ENCODE measurements around the gene PRUNE2.
A peak's percentile ranks its signal among the peaks of the same experiment; 100 is the strongest.

Gene PRUNE2

DNA sequence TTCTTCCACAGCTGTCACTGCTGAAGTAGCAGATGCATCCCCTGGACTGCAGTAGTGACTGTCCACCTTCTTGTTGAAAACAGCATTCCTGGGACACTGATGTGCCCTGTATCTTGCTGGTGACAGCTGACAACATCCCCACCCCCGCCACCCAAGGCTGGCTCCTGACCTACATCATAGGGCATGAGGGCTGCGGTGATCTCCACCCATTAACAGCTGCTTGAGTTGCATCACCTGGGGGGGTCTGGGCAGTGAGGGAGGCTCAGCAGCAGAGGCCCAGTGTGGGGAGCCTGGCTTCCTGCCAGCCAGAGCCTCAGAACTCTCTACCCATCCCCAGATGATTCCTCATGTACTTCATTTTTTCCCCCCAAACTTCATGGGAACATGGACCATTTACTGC is 4.1 kb downstream of the PRUNE2 start:
- DNase-seq (ENCODE audit: low spot score): no peak

DNA sequence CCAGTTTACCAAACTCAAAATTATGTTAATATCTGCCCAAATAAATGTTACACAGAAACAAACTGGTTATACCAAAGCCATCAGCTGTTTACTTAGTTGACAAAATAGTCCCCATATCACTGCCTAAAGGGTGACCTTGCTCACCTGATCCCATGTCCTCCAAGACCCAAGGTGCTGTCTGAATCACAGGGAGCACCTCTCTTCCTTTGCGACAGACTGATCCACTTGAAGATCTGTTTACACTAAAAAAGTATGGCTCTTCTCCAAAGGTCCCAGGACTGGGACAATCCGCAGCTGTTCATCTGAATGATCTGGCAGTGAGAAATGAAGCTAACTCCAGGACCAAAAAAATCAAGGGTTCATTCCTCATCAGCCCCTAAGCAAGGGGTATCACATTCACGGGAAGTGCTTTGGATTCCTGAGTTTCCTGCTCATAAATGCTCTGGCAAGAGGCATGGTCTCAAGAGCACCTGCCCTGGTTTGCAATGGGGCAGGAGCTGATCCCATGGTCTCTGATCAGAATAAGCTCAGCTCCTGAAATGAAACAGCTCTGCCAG is 5.0 kb downstream of the PRUNE2 start:
- DNase-seq (ENCODE audit: low spot score): no peak

DNA sequence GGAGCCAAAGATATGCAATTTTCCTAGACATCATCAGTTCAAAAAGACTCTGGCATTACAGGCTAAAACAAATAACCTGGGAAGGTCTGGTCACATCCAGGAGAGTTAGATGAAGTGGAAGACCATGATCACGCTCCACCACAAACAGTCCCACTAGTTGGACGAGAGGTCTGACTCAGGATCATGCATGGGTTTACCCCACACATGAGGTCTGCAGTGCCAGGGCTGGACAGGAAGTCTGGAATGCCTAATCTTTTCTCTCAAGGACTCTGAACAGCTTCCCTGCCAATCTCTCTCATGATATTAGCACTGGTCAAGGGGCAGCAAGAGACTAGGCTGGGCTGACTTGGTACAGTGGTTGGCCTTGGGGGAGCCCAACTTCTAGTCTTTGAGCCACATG is 7.1 kb downstream of the PRUNE2 start:
- no peak for DNase-seq (ENCODE audit: low spot score)

DNA sequence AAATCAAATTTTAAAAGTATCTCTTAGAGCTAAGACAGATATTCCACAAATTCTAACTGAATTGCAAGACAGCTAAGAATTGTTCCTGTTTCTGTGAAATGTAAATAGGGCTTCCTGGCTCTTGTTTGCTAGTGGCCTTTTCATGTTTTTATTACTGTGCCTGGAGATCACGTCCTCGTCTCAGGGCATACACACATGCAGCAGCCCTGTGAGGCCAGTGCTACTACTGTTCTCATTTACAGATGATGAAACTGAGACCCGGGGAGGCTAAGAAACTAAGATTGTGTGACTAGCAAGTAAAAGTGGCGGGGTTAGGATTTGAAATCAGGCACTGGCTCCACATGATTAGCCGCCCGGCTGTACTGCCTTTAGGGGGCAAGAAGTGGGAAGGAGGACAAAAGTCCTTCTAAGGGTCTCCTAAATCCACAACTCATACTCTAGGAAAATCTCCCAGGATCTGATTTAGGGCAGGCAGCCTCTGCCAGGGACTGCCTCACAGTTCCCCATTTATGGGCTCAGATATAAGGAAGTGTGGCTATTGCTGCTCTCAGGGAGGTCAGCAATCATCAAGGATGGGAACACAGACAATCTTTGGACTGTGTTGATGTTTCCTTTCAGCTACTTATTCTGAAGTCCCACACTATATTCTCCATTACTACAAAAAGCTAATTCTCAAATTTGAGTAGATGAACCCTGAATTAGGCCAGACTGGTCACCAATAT is 7.9 kb downstream of the PRUNE2 start:
- no peak for DNase-seq (ENCODE audit: low spot score)

DNA sequence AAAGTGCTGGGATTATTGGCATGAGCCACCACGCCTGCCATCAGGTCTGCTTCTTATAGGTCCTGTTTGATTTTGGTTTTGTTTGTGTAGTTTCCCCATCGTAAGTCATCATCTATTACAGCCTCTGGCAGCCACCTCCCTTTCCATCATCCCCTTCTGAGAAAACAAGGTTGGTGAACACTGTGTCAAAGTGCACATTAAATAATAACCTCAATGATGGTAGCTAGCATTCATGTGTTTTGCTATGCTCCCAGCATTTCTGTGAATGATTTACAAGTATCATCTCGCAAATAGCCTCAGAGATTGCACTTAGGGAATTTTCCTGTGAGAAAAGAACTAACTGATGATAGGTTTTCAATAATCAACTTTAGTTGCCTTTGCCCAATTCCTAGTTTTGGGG is 9.9 kb downstream of the PRUNE2 start:
- no peak for DNase-seq (ENCODE audit: low spot score)

DNA sequence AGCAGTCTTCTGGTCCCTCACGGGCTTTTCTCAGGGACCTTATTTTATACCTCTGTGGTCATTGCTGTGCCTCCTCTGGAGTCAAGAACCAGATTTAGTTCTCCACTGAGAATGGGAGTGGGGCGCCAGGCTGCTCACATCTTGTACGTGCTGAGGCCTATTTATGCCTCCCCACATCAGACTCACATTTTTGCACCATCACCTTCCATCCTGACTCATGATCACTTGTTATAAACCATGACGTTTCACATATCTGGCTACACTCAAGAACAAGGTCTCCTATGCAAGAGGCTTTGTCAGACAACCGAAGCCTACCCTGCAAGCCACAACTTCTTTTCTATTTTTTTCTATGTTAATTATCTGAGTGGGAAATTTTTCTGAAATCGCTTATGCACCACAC is 10.7 kb downstream of the PRUNE2 start:
- DNase-seq (ENCODE audit: low spot score): no peak

DNA sequence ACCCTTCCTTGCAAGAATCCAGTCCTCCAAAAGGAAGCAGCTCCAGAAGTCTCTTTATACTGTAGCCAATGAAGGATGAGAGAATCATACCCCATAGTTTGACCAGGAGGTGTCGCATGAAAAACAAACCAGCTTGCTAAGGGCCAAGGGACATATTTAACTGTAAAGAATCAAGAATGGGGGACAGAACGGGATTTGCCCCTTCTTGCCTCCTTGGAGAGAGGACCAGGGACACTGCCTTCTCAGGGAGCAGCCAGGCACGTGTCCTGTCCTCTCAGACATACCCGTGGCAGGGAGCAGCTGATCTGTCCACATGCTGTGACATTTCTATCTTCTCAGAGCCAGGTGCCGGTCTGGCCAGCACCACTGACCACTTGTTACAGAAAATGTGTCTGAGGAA is 11.7 kb downstream of the PRUNE2 start:
- no peak for DNase-seq (ENCODE audit: low spot score)

DNA sequence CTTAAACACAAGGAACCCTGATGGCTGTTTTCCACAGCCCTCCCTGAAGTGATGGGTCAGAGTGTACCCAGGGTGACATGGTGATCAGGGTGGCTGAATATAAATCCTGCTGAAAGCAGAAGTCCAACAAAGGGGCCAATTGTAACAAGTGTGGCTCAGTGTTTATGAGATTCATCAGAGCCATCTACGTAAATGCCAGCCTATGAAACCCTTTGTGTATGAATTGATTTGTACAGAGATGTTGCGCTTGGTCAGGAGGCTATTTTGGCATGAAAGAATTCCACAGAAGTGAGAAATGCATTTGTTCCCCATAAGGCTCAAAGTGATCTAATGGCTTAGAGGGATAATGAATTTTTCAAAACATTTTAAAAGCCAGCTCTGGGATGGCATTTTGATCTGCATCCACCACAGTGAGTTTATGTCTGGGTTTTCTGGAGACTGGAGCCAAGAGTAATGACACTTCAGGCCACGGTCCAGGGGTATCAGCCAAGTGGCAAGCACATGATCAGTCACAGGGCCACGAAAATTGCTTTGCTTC is 12.4 kb downstream of the PRUNE2 start:
- no peak for DNase-seq (ENCODE audit: low spot score)

DNA sequence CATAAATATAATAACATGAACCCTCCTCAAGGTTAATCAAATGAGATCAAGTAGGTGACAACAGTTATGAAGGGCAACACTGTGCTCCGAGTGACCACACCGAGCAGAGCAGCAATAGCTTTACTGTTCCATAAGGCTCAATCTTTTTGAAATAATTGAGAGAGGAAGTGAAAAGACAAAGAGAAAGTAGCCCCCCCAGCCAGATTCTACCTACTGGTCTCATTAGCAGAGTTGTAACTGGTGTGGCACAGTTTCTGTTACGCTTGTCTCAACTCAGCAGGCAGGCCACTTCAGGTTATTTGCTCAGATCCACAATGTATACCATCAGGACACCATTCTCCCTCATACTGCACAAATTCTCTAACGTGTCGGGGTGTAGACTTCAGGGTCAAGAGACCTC is 14.0 kb downstream of the PRUNE2 start:
- DNase-seq (ENCODE audit: low spot score): no peak

DNA sequence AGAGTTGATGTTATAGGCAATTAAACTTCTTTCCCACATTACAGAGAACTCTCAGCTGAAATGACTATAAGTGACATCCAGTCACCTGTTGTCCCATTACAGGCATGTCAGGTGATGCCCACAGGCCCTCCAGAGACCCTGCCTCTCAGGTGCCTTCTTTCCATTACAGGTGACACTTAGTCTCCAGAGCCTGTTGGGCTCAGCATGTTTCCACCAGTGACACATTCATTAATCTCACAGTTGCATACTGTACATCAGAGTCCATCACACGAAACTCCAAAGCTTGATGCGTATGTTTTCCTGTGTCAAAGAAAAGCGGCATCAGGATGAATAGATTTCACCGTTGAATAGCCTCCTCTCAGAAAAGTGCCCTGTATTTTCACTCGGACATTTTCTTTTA is 14.6 kb downstream of the PRUNE2 start:
- DNase-seq (ENCODE audit: low spot score): no peak

DNA sequence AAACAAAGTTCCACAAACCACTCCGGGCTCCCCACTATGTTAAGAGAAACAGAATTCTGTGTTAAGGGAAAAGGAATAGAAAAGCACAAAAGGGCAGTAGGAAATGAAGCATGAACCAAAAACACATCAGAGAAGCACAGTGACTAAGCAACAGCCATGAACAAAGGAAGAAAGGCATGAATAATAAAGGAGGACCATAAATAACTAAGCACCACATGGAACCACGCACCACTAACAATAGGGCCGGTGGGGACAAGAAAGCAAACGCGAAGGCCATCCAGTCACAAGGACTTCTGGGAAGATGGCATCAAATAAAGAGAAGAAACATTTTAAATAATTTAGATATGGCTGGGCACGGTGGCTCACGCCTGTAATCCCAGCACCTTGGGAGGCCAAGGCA is 18.0 kb downstream of the PRUNE2 start:
- DNase-seq (ENCODE audit: low spot score): no peak

DNA sequence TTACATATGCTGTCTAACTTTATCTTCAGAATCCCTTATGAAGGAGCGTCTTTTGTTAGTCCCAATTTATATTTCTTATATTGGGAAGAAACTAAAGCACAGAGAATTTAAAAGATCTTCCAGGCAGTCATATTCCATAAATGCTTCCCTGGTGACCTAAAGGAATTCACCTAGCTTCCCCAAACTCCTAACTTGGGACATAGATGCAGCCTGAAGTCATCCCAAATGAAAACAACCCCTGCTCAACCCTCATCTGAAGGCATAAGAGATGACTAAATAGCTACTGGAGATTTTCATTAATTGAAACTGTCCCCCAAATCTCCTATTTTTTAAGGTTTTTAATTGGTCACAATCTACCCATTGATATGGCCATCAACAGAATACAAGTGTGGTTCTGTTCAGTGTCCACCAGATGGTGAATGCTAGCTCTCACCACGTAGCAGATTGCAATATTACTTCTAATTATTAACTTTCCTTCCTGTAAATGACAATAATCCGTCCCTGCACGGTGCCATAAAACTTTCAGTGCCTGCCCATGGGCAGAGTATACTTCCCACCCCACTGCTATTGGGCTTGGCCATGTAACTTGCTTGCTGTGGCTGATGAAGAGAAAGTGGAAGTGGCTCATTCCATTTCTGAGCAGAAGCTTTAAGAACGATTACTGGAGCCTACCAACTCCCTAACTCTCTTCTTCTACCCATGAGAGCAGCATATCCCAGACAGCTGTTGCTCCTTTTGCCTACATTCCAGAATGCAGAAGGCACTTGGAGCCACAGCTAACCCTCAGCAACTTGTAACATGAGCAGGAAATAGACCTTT is 18.7 kb downstream of the PRUNE2 start:
- peak; percentile 54 for DNase-seq (ENCODE audit: low spot score)

DNA sequence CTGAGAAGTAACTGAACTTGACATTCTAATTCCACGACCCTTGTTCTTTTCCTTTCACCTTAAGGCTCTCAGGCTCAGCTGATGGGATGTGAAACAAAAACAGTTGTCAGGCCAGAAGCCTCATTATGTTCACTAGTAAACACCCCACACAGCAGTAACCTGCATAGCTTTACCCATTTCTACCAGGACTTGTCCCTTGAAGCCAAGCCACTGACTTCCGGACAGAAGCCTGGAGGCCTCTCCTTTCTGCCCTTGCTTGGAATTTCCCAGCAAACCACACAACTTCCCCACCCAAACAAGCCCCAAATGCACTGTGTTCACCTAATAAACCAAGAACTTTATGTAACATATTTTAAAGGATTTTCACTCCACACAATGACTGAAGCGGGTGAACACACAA is 19.6 kb downstream of the PRUNE2 start:
- DNase-seq (ENCODE audit: low spot score): no peak

DNA sequence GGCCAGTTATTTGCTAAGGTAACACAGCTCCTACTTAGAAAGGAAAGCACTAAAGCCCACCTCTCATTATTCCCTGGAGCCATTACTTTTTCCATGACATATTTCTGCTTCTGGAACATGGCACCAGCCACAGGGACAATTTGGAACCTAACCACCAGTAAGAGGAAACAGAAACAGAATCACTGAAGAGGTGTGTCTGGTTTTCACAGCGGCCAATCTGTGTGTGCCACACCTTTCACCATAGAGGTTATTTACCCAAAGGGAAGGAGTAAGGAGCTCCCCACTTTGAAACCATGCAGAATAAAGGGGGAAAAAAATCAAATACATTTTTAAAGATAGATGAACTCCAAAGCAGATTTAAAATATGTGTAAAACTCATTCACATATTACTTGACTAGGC is 21.1 kb downstream of the PRUNE2 start:
- no peak for DNase-seq (ENCODE audit: low spot score)

DNA sequence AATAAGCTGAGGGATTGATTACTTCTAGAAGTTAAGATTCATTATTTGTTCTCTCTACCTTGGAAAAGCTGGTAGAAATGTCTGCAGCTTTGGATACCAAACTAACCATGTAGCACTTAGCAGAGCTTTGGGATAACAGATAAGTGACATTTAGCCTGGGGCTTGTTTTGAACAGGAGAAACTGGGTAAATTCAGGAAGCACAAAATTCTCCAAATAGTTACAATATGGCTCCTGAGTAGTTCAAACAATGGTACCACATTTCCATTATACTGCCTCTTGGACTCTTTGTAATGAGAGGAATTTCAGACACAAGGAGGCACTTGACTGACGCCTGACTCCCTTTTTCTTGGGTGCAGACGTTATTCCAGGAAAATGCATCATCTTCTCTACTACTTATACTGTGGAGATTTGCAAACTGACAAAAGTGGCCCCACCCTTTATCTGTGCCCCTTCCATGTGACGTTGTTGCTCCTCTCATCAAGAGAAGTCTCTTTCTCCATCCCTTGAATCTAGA is 22.5 kb downstream of the PRUNE2 start:
- DNase-seq (ENCODE audit: low spot score): no peak

DNA sequence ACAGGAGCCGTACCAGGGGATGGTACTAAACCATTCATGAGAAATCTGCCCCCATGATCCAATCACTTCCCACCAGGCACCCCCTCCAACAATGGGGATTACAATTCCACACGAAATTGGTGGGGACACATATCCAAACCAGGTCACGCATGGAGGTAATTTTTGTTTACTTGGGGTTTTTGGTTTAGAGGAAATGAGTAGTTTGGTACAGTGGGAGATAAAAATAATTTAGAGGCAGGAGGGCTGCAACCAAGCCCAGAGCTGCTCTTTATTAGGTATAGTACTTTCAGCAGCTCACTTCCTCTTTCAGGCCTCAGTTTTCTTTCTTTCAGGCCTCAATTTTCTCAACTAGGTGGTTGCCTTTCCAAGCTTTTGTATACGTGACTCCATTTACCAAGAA is 23.2 kb downstream of the PRUNE2 start:
- DNase-seq (ENCODE audit: low spot score): no peak

DNA sequence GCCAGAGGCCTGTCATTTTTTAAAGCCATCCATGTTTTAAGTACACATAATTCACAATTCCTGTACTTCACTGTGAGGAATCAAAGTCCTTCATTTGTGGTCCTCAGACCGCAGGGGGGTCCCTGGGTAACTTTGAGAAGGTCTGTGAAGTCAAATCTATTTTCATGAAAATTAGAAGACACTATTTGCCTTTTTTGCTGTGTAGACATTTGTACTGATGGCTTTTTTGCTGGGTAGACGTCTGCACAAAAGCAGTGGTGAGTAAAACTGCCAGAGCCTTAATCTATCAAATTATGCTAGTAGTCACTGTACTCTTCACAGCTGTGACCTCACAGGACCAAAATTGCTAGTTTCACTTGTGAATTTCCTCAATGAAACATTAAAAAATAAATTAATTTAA is 25.7 kb downstream of the PRUNE2 start:
- DNase-seq (ENCODE audit: low spot score): no peak

DNA sequence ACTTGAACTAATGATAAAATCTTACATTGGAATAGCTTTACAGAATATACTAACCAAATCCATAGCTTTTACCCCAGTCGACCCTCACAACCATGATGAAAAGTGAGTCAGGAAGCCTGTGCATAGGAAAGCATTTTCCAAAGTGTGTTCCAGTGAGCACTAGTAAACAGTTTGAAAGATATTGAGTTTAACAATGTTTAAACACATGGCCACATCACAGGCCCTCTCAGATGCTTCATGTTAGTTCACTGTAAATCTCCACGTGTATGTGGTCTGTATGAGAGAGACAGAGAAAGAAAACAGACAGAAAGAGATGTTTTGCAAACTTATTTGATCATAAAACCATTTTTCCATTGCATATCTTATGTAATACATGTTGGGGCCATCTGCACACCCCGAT is 27.0 kb downstream of the PRUNE2 start:
- DNase-seq (ENCODE audit: low spot score): no peak

DNA sequence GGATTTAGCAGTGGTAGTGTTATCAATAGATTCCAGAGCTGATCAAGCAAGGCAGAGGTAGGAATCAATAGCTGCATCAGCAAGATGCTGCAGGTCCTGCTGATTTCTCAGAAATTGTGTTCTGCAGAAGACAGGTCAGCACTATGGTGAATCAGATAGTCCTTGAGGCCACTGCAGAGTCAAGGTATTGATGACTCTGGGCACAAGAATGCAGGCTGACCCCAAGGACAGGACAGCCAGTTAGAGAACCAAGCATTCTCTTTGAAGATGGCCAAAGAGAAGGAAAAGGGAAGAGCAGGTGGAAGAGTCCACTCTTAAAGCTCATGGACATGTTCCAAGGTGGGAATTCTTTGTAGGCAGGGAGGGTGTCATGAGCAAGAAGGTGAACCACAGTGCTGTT is 28.0 kb downstream of the PRUNE2 start:
- no peak for DNase-seq (ENCODE audit: low spot score)

DNA sequence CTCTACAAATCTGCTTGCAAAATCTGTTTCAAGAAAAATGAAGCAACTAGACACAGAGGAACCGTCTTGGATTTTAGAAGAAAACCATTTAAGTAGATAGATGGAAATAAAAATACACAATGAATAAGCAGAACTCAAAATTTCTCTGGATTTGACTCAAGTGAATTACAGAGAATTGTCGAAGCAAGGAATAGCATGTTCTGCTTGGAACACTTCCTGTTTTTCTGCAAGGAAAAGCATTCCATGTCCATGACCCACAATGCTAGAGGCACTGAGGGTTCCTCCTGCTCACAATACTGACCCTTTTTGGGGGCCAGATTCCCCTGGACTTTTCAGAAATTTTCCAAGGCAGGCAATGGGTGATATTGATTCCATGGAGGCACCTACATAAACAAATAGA is 29.8 kb downstream of the PRUNE2 start:
- peak; percentile 47 for DNase-seq (ENCODE audit: low spot score)

DNA sequence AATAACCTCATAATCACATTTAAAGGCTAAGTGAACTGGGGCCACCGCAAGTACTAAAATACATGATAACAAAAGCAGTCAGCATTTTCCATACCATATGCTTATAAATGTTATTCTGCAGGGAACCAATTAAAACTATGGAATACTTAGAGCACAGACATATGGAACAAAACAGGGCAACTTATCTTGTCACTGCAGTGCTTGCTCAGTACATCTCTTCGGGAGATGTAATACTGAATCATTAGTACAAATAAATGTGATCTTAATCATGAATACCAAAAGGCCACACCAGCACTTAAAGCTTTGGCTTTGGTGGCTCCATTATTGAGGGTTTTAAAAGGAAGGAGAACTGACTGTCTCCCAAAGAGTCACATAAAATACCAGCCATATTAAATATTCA is 32.1 kb downstream of the PRUNE2 start:
- DNase-seq (ENCODE audit: low spot score): no peak

DNA sequence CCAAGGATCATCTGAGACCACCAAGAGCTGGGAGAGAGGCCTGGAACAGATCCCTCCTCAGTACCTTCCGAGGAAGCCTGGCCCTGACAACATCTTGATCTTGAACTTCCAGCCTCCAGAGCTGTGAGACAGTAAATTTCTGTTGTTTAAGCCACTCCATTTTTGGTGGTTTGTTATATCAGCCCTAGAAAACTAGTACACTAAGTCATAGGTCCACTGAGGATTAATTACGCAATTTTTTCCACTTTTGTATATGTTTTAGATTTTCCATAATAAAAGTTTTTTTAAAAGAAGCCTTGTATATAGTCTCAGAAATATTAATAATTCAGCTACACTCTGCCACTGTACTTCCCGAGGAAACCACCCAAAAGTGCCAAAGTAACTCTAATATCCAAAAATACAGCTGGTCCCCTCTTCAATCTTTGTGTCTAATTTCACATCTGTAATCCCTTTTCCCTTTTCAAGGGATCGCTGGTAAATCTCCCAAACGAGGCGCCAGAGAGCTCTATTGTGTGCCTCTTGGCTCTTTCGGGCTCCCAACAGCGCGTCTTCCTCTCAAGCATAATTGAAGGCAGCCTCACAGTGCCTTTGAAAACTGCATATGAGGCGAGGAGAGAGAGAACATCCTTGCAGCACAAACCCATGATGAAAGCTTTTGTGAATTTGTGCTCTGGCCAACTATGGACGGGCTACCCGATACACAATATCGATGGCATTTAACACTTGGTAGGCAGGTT is 32.7 kb downstream of the PRUNE2 start:
- peak; percentile 27 for DNase-seq (ENCODE audit: low spot score)
